Measurements from ENCODE around the gene MYF5. TPM values are rescaled to one million over a fixed set of nuclear protein-coding genes. Genes with fewer than 3 reads are reported as not detected.

Gene MYF5
- total RNA-seq, 2 experiments from 2014 or later: not detected

GRCh38 chr12:80715713-80716249 lies 931 bp upstream of the MYF5 start:
- Histone ChIP-seq H3K4me1 (ENCODE audit: insufficient read depth, low read length) (no peaks in the 10 kb centered on the region), H3K27ac (ENCODE audit: low read depth in 1 of 2, low read length in 2 of 2) (no peak overlapping the region), H3K4me3 (ENCODE audit: low read length) (no peak overlapping the region), H3K36me3 (ENCODE audit: insufficient read depth, low read length) (no peaks in the 10 kb centered on the region), H3K9me3 (ENCODE audit: control insufficient read depth in 1 of 2, insufficient read depth in 1 of 2, low read length in 2 of 2) (peaks cover 0 to 17% of the 10 kb centered on the region in 2 experiments), H3K27me3 (ENCODE audit: control insufficient read depth in 1 of 2, insufficient read depth in 2 of 2, low read length in 2 of 2) (peaks cover 12 to 20% of the 10 kb centered on the region in 2 experiments)
- peaks cover 55% of the 10 kb centered on the region for H3K27me3 Mint-ChIP-seq
- no peak overlapping the region for H3K4me3 Mint-ChIP-seq
- H3K4me1 Mint-ChIP-seq (ENCODE audit: low read depth): no peaks in the 10 kb centered on the region
- H3K36me3 Mint-ChIP-seq (ENCODE audit: low read depth): no peaks in the 10 kb centered on the region
- H3K9me3 Mint-ChIP-seq: no peaks in the 10 kb centered on the region
- ATAC-seq (ENCODE audit: poor library complexity): no peak
- no peak for DNase-seq
- CTCF ChIA-PET: no interaction called here
- POLR2A ChIA-PET: no interaction called here
- intact Hi-C loops (cut with DNase I, micrococcal nuclease): no loop called here
- no peak overlapping the region for H3K27ac Mint-ChIP-seq
- no peak for TF ChIP-seq CTCF (IDR thresholded peaks at IDR 0.05)

GRCh38 chr12:80717856-80718255 lies 1.1 kb downstream of the MYF5 start:
- Histone ChIP-seq H3K36me3 (ENCODE audit: insufficient read depth, low read length) (no peaks in the 10 kb centered on the region), H3K27me3 (ENCODE audit: control insufficient read depth in 1 of 2, insufficient read depth in 2 of 2, low read length in 2 of 2) (peaks cover 12 to 18% of the 10 kb centered on the region in 2 experiments), H3K27ac (ENCODE audit: low read depth in 1 of 2, low read length in 2 of 2) (no peak overlapping the region), H3K4me3 (ENCODE audit: low read length) (no peak overlapping the region), H3K9me3 (ENCODE audit: control insufficient read depth in 1 of 2, insufficient read depth in 1 of 2, low read length in 2 of 2) (peaks cover 0 to 17% of the 10 kb centered on the region in 2 experiments), H3K4me1 (ENCODE audit: insufficient read depth, low read length) (no peaks in the 10 kb centered on the region)
- Mint-ChIP-seq H3K4me1 (ENCODE audit: low read depth) (no peaks in the 10 kb centered on the region), H3K4me3 (no peak overlapping the region), H3K27ac (no peak overlapping the region), H3K27me3 (peaks cover 38% of the 10 kb centered on the region), H3K9me3 (no peaks in the 10 kb centered on the region), H3K36me3 (ENCODE audit: low read depth) (no peaks in the 10 kb centered on the region)
- DNase-seq (no peak), ATAC-seq (ENCODE audit: poor library complexity) (no peak)
- POLR2A ChIA-PET: no interaction called here
- CTCF ChIA-PET: no interaction called here
- no peak for TF ChIP-seq CTCF (IDR thresholded peaks at IDR 0.05)
- intact Hi-C loops (cut with DNase I, micrococcal nuclease): no loop called here

- H3K36me3 Mint-ChIP-seq (ENCODE audit: low read depth): no peaks in the 10 kb centered on the region
- no peak for DNase-seq
- Histone ChIP-seq H3K4me1 (ENCODE audit: insufficient read depth, low read length) (no peaks in the 10 kb centered on the region), H3K9me3 (ENCODE audit: control insufficient read depth in 1 of 2, insufficient read depth in 1 of 2, low read length in 2 of 2) (peaks cover 0 to 13% of the 10 kb centered on the region in 2 experiments), H3K36me3 (ENCODE audit: insufficient read depth, low read length) (no peaks in the 10 kb centered on the region), H3K27ac (ENCODE audit: low read depth in 1 of 2, low read length in 2 of 2) (no peak overlapping the region), H3K27me3 (ENCODE audit: control insufficient read depth in 1 of 2, insufficient read depth in 2 of 2, low read length in 2 of 2) (peaks cover 8 to 9% of the 10 kb centered on the region in 2 experiments), H3K4me3 (ENCODE audit: low read length) (no peak overlapping the region)
- no peak for TF ChIP-seq CTCF (IDR thresholded peaks at IDR 0.05)
- ChIA-PET POLR2A (no interaction called here), CTCF (no interaction called here)
- no peak overlapping the region for H3K4me3 Mint-ChIP-seq
- peaks cover 12% of the 10 kb centered on the region for H3K27me3 Mint-ChIP-seq
- no peak for ATAC-seq (ENCODE audit: poor library complexity)
- no peaks in the 10 kb centered on the region for H3K9me3 Mint-ChIP-seq
- H3K4me1 Mint-ChIP-seq (ENCODE audit: low read depth): no peaks in the 10 kb centered on the region
- H3K27ac Mint-ChIP-seq: no peak overlapping the region
- intact Hi-C loops (cut with DNase I, micrococcal nuclease): no loop called here
Measured at GRCh38 chr12:80720516-80720915, 3.8 kb downstream of the MYF5 start.

Data from CD4-positive, alpha-beta T cell (primary cell).